ENCODE data around the gene ALPI.

ALPI gene

GRCh38 chr2:232460171-232460570 lies 4.2 kb downstream of the ALPI start:
- no peak for DNase-seq (ENCODE audit: low read depth in 2 of 2)

GRCh38 chr2:232463701-232464543 lies 8.0 kb downstream of the ALPI start:
- DNase-seq (ENCODE audit: low read depth in 2 of 2): no peak

- no peak for DNase-seq (ENCODE audit: low read depth in 2 of 2)
Observed at GRCh38 chr2:232464544-232464885, 8.6 kb downstream of the ALPI start.

- DNase-seq (ENCODE audit: low read depth in 2 of 2): no peak
Observed at GRCh38 chr2:232465061-232465460, 9.1 kb downstream of the ALPI start.

- DNase-seq (ENCODE audit: low read depth in 2 of 2): no peak
Observed at GRCh38 chr2:232466221-232466620, 10.3 kb downstream of the ALPI start.

- no peak for DNase-seq (ENCODE audit: low read depth in 2 of 2)
Observed at GRCh38 chr2:232473467-232473890, 17.5 kb downstream of the ALPI start.

GRCh38 chr2:232476045-232476444 lies 20.1 kb downstream of the ALPI start:
- no peak for DNase-seq (ENCODE audit: low read depth in 2 of 2)

GRCh38 chr2:232476791-232477190 lies 20.8 kb downstream of the ALPI start:
- DNase-seq (ENCODE audit: low read depth in 2 of 2): no peak

- DNase-seq (ENCODE audit: low read depth in 2 of 2): no peak
Observed at GRCh38 chr2:232477751-232478510, 22.0 kb downstream of the ALPI start.

GRCh38 chr2:232478571-232479340 lies 22.8 kb downstream of the ALPI start:
- no peak for DNase-seq (ENCODE audit: low read depth in 2 of 2)

GRCh38 chr2:232479341-232480200 lies 23.6 kb downstream of the ALPI start:
- no peak for DNase-seq (ENCODE audit: low read depth in 2 of 2)

- no peak for DNase-seq (ENCODE audit: low read depth in 2 of 2)
Observed at GRCh38 chr2:232480201-232481190, 24.5 kb downstream of the ALPI start.

- DNase-seq (ENCODE audit: low read depth in 2 of 2): no peak
Observed at GRCh38 chr2:232481322-232482140, 25.6 kb downstream of the ALPI start.

GRCh38 chr2:232482301-232483238 lies 26.6 kb downstream of the ALPI start:
- DNase-seq (ENCODE audit: low read depth in 2 of 2): no peak

- no peak for DNase-seq (ENCODE audit: low read depth in 2 of 2)
Observed at GRCh38 chr2:232483311-232483922, 27.5 kb downstream of the ALPI start.

GRCh38 chr2:232483923-232484627 lies 28.1 kb downstream of the ALPI start:
- DNase-seq (ENCODE audit: low read depth in 2 of 2): no peak

All from activated CD4-positive, alpha-beta T cell treated with anti-CD3 and anti-CD28 coated beads for 24 hours (primary cell).